Neural cell (in vitro differentiated cells): Measurements from ENCODE around the gene ETV7. TPM values are rescaled to one million over a fixed set of nuclear protein-coding genes. Genes with fewer than 3 reads are reported as not detected.

Experiments used
- H2AFZ ChIP-seq: fragments of 200-600, 300-800 bp; sonication (generic), shearing (Covaris generic); 2 replicates; pipeline ENCODE4 v1.6.0; 2014; ENCODE audit warnings: low read depth, mild to moderate bottlenecking, antibody characterized with exemption, low read length, moderate library complexity
- H3F3A ChIP-seq: fragments of 200-600 bp; shearing (Covaris generic); 2 replicates; pipeline ENCODE4 v1.6.1; 2016; ENCODE audit warnings: mild to moderate bottlenecking, moderate library complexity, mixed read lengths, antibody characterized with exemption, low read length; ENCODE audit not compliant: insufficient read depth, poor library complexity, severe bottlenecking
- H3K27ac ChIP-seq: fragments of 200-600, 300-800 bp; sonication (generic), shearing (Covaris generic); 2 replicates; pipeline ENCODE4 v1.5.1; 2014; ENCODE audit warnings: mild to moderate bottlenecking, low read length, moderate library complexity
- H3K27me3 ChIP-seq: fragments of 300-800, 200-600 bp; sonication (generic), shearing (Covaris generic); 2 replicates; pipeline ENCODE4 v1.6.0; 2014; ENCODE audit warnings: mild to moderate bottlenecking, low read depth, low read length, moderate library complexity; ENCODE audit not compliant: insufficient read depth
- H3K36me3 ChIP-seq: fragments of 300-800, 200-600 bp; sonication (generic), shearing (Covaris generic); 2 replicates; pipeline ENCODE4 v1.5.1; 2014; ENCODE audit warnings: mild to moderate bottlenecking, antibody characterized with exemption, low read length, moderate library complexity; ENCODE audit not compliant: insufficient read depth
- H3K4me2 ChIP-seq: fragments of 300-800, 200-600 bp; sonication (generic), shearing (Covaris generic); 2 replicates; pipeline ENCODE4 v1.6.0; 2014; ENCODE audit warnings: mild to moderate bottlenecking, low read length
- H3K4me3 ChIP-seq: fragments of 300-800, 200-600 bp; sonication (generic), shearing (Covaris generic); 2 replicates; pipeline ENCODE4 v1.5.1; 2014; ENCODE audit warnings: mild to moderate bottlenecking, low read length, moderate library complexity
- H3K79me2 ChIP-seq: fragments of 200-600 bp; shearing (Covaris generic); replicated peaks from 2 replicates; pipeline ENCODE4 v1.6.0; 2014; ENCODE audit warnings: mild to moderate bottlenecking, low read length, moderate library complexity; ENCODE audit not compliant: insufficient read depth
- H3K9ac ChIP-seq: fragments of 300-800, 200-600 bp; sonication (generic), shearing (Covaris generic); 2 replicates; pipeline ENCODE4 v1.6.1; 2016; ENCODE audit warnings: mild to moderate bottlenecking, low read length, mixed read lengths
- H3K9me2 ChIP-seq: fragments of 200-600 bp; shearing (Covaris generic); 2 replicates; pipeline ENCODE4 v1.6.1; 2016; ENCODE audit warnings: mild to moderate bottlenecking, low read length, mixed read lengths; ENCODE audit not compliant: insufficient read depth
- H3K9me3 ChIP-seq: fragments of 200-600, 300-800 bp; sonication (generic), shearing (Covaris generic); 2 replicates; pipeline ENCODE4 v1.6.1; 2016; ENCODE audit warnings: mild to moderate bottlenecking, mixed run types, low read length, moderate library complexity, mixed read lengths
- H4K20me1 ChIP-seq: fragments of 200-600 bp; shearing (Covaris generic); 2 replicates; pipeline ENCODE4 v1.6.1; 2016; ENCODE audit warnings: mild to moderate bottlenecking, mixed run types; ENCODE audit not compliant: insufficient read depth
- CTCF ChIP-seq: fragments of 450-650 bp; IDR thresholded peaks from 2 replicates; pipeline ENCODE4 v1.5.1; 2014; ENCODE audit warnings: antibody characterized with exemption, mild to moderate bottlenecking, moderate library complexity; ENCODE audit not compliant: poor library complexity, severe bottlenecking
- EP300 ChIP-seq: fragments of 450-650 bp; conservative IDR thresholded peaks from 2 replicates; pipeline ENCODE4 v1.6.1; 2014; ENCODE audit warnings: antibody characterized with exemption, mild to moderate bottlenecking, moderate library complexity; ENCODE audit not compliant: poor library complexity, severe bottlenecking
- EZH2 ChIP-seq: fragments of 200-600, 300-800 bp; shearing (Covaris generic), sonication (generic); IDR thresholded peaks from 2 replicates; pipeline ENCODE4 v1.6.1; 2014; ENCODE audit warnings: antibody characterized with exemption, low read length, borderline replicate concordance, mild to moderate bottlenecking; ENCODE audit not compliant: insufficient read depth, poor library complexity, severe bottlenecking
- POLR2AphosphoS5 ChIP-seq: IDR thresholded peaks from 2 replicates; pipeline ENCODE4 v1.6.1; 2012
- RAD21 ChIP-seq: fragments of 450-650 bp; conservative IDR thresholded peaks from 2 replicates; pipeline ENCODE4 v1.6.1; 2014; ENCODE audit warnings: antibody characterized with exemption, mild to moderate bottlenecking, moderate library complexity
- REST ChIP-seq: IDR thresholded peaks from 2 replicates; pipeline ENCODE4 v1.6.1; 2012; ENCODE audit warnings: borderline replicate concordance
- SMC3 ChIP-seq: fragments of 450-650 bp; conservative IDR thresholded peaks from 2 replicates; pipeline ENCODE4 v1.6.1; 2014; ENCODE audit warnings: antibody characterized with exemption, mild to moderate bottlenecking, moderate library complexity; ENCODE audit not compliant: poor library complexity
- TAF1 ChIP-seq: IDR thresholded peaks from 2 replicates; pipeline ENCODE4 v1.6.1; 2012; ENCODE audit warnings: low read depth
- polyA plus RNA-seq: library from polyadenylated mRNA; depleted of rRNA; stranded (reverse); fragments of >200 nt; gene quantifications from 2 replicates; pipeline ENCODE4 v1.2.3, GENCODE V29; 2014

The ETV7 gene
- polyA plus RNA-seq, 1 donor from 2014 or later, result not detected

DNA sequence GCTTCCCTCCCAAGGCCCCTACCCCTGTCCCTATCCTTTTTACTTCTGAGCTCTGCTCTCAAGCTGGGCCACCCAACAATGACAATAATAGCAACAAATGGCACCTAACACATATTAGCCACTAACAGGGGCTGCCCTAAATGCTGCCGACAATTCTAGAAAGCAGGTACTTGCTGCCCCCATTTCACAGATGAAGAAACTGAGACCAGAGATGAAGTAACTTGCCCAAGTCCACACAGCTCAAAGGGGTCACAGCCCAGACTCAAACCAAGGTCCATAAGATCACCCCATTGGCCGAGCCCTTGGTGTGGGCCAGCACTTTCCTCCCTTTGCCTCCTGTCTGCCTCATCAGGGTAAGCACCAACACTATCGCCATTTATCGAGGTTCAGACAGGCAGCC is 62.8 kb downstream of the ETV7 start:
- no peaks in the 10 kb centered on the region for H3K36me3 ChIP-seq
- no peaks in the 10 kb centered on the region for H3K27me3 ChIP-seq
- no peak overlapping the region for H3K4me2 ChIP-seq

GRCh38 chr6:36324191-36324590 is 63.3 kb downstream of the ETV7 start:
- no peaks in the 10 kb centered on the region for H3K27me3 ChIP-seq
- no peaks in the 10 kb centered on the region for H3F3A ChIP-seq
- H3K36me3 ChIP-seq, result no peaks in the 10 kb centered on the region
- TF ChIP-seq EP300, result no peak
- TF ChIP-seq SMC3, result no peak
- no peak for TF ChIP-seq CTCF
- no peak for TF ChIP-seq EZH2
- TF ChIP-seq TAF1, result no peak
- no peak overlapping the region for H3K9ac ChIP-seq
- no peak overlapping the region for H3K4me2 ChIP-seq
- H3K79me2 ChIP-seq, result no peaks in the 10 kb centered on the region
- H3K27ac ChIP-seq, result no peak overlapping the region
- no peaks in the 10 kb centered on the region for H3K9me3 ChIP-seq
- H3K9me2 ChIP-seq, result no peaks in the 10 kb centered on the region
- H4K20me1 ChIP-seq, result no peaks in the 10 kb centered on the region
- H2AFZ ChIP-seq, result no peak overlapping the region
- H3K4me3 ChIP-seq, result no peak overlapping the region

More for the DNA sequence above, 62.8 kb downstream of the ETV7 start:
- H3K4me3 ChIP-seq, result no peak overlapping the region
- no peaks in the 10 kb centered on the region for H3K9me2 ChIP-seq
- H2AFZ ChIP-seq, result no peak overlapping the region
- no peak overlapping the region for H3K27ac ChIP-seq
- H4K20me1 ChIP-seq, result no peaks in the 10 kb centered on the region
- H3F3A ChIP-seq, result no peaks in the 10 kb centered on the region
- no peaks in the 10 kb centered on the region for H3K9me3 ChIP-seq
- no peaks in the 10 kb centered on the region for H3K79me2 ChIP-seq
- TF ChIP-seq POLR2AphosphoS5 (no peak), RAD21 (no peak), SMC3 (no peak), EP300 (no peak), TAF1 (no peak), CTCF (no peak), REST (no peak)
- no peak overlapping the region for H3K9ac ChIP-seq
